Measurements from ENCODE around the gene MIF. TPM values are rescaled to one million over a fixed set of nuclear protein-coding genes. Genes with fewer than 3 reads are reported as not detected.

MIF gene
- total and polyA plus RNA-seq, 2 donors (not counting 1 experiment from before 2014, with no cell fraction given) = 97.3 to 283 TPM

GRCh38 chr22:23878219-23878618 lies 16.0 kb upstream of the MIF start:
- H3K36me3 ChIP-seq (ENCODE audit: control insufficient read depth, insufficient read depth, low read length) = no peaks in the 10 kb centered on the region
- H3K9me3 ChIP-seq (ENCODE audit: control insufficient read depth, insufficient read depth, low read depth, low read length) = no peaks in the 10 kb centered on the region
- no peak overlapping the region for H3K4me3 ChIP-seq (replicated peaks in 1 of 4; ENCODE audit: control extremely low read depth in 1 of 4, insufficient read depth in 1 of 4, low read depth in 3 of 4, low read length in 4 of 4)
- H3K4me1 ChIP-seq (ENCODE audit: control insufficient read depth, extremely low read depth, insufficient read depth, low read length) = no peaks in the 10 kb centered on the region
- TF ChIP-seq, protein P1, sequence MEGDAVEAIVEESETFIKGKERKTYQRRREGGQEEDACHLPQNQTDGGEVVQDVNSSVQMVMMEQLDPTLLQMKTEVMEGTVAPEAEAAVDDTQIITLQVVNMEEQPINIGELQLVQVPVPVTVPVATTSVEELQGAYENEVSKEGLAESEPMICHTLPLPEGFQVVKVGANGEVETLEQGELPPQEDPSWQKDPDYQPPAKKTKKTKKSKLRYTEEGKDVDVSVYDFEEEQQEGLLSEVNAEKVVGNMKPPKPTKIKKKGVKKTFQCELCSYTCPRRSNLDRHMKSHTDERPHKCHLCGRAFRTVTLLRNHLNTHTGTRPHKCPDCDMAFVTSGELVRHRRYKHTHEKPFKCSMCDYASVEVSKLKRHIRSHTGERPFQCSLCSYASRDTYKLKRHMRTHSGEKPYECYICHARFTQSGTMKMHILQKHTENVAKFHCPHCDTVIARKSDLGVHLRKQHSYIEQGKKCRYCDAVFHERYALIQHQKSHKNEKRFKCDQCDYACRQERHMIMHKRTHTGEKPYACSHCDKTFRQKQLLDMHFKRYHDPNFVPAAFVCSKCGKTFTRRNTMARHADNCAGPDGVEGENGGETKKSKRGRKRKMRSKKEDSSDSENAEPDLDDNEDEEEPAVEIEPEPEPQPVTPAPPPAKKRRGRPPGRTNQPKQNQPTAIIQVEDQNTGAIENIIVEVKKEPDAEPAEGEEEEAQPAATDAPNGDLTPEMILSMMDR (conservative IDR thresholded peaks at IDR 0.05 in 1 of 2, IDR thresholded peaks at IDR 0.05 in 1 of 2; ENCODE audit: low read depth in 1 of 2, low read length in 2 of 2) = no peak
- TF ChIP-seq EZH2 (IDR thresholded peaks at IDR 0.05; ENCODE audit: low read length, missing control alignments) = no peak
- H2AFZ ChIP-seq (ENCODE audit: low read length) = no peak overlapping the region
- DNase-seq (ENCODE audit: low read depth in 2 of 2) = no peak
- H4K20me1 ChIP-seq (ENCODE audit: control insufficient read depth, extremely low read depth, insufficient read depth, low read length) = no peaks in the 10 kb centered on the region
- H3K79me2 ChIP-seq (ENCODE audit: control insufficient read depth, insufficient read depth, low read length) = no peaks in the 10 kb centered on the region
- H3K27ac ChIP-seq (ENCODE audit: insufficient read depth, low read length) = no peak overlapping the region
- no peak overlapping the region for H3K9ac ChIP-seq (ENCODE audit: insufficient read depth, low read length)
- no peak overlapping the region for H3K4me2 ChIP-seq (ENCODE audit: extremely low read depth, insufficient read depth, low read length)
- no peaks in the 10 kb centered on the region for H3K27me3 ChIP-seq (ENCODE audit: control insufficient read depth, insufficient read depth, low read length)

GRCh38 chr22:23882370-23882769 lies 11.8 kb upstream of the MIF start:
- Histone ChIP-seq H3K9ac (ENCODE audit: insufficient read depth, low read length) (no peak overlapping the region), H3K79me2 (ENCODE audit: control insufficient read depth, insufficient read depth, low read length) (no peaks in the 10 kb centered on the region), H3K36me3 (ENCODE audit: control insufficient read depth, insufficient read depth, low read length) (no peaks in the 10 kb centered on the region), H3K9me3 (ENCODE audit: control insufficient read depth, insufficient read depth, low read depth, low read length) (no peaks in the 10 kb centered on the region), H3K4me1 (ENCODE audit: control insufficient read depth, extremely low read depth, insufficient read depth, low read length) (no peaks in the 10 kb centered on the region), H2AFZ (ENCODE audit: low read length) (no peak overlapping the region), H3K4me3 (replicated peaks in 1 of 4; ENCODE audit: control extremely low read depth in 1 of 4, insufficient read depth in 1 of 4, low read depth in 3 of 4, low read length in 4 of 4) (no peak overlapping the region), H3K27me3 (ENCODE audit: control insufficient read depth, insufficient read depth, low read length) (no peaks in the 10 kb centered on the region), H4K20me1 (ENCODE audit: control insufficient read depth, extremely low read depth, insufficient read depth, low read length) (no peaks in the 10 kb centered on the region), H3K4me2 (ENCODE audit: extremely low read depth, insufficient read depth, low read length) (no peak overlapping the region), H3K27ac (ENCODE audit: insufficient read depth, low read length) (no peak overlapping the region)
- TF ChIP-seq, protein P1 (conservative IDR thresholded peaks at IDR 0.05 in 1 of 2, IDR thresholded peaks at IDR 0.05 in 1 of 2; ENCODE audit: low read depth in 1 of 2, low read length in 2 of 2) = no peak
- no peak for TF ChIP-seq EZH2 (IDR thresholded peaks at IDR 0.05; ENCODE audit: low read length, missing control alignments)
- no peak for DNase-seq (ENCODE audit: low read depth in 2 of 2)

DNA sequence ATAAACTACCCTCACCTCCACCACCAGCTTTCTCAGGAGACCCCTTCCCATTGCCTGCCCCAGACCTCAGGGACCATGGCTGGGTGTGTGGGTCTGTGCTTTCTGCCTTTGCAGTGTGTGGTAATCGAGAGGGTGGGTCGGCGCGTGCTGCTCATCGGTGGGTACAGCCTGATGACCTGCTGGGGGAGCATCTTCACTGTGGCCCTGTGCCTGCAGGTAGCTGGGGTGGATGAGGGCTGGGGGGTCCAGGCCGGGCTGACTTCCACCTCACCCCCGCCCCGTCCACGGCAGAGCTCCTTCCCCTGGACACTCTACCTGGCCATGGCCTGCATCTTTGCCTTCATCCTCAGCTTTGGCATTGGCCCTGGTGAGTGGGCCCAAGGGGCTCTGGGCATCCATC lies 10.5 kb upstream of the MIF start:
- Histone ChIP-seq H3K27me3 (ENCODE audit: control insufficient read depth, insufficient read depth, low read length) (no peaks in the 10 kb centered on the region), H3K4me2 (ENCODE audit: extremely low read depth, insufficient read depth, low read length) (no peak overlapping the region), H3K27ac (ENCODE audit: insufficient read depth, low read length) (no peak overlapping the region), H3K4me1 (ENCODE audit: control insufficient read depth, extremely low read depth, insufficient read depth, low read length) (peaks cover 3% of the 10 kb centered on the region), H3K9me3 (ENCODE audit: control insufficient read depth, insufficient read depth, low read depth, low read length) (no peaks in the 10 kb centered on the region), H4K20me1 (ENCODE audit: control insufficient read depth, extremely low read depth, insufficient read depth, low read length) (no peaks in the 10 kb centered on the region), H3K9ac (ENCODE audit: insufficient read depth, low read length) (no peak overlapping the region), H2AFZ (ENCODE audit: low read length) (no peak overlapping the region), H3K79me2 (ENCODE audit: control insufficient read depth, insufficient read depth, low read length) (no peaks in the 10 kb centered on the region), H3K36me3 (ENCODE audit: control insufficient read depth, insufficient read depth, low read length) (no peaks in the 10 kb centered on the region), H3K4me3 (replicated peaks in 1 of 4; ENCODE audit: control extremely low read depth in 1 of 4, insufficient read depth in 1 of 4, low read depth in 3 of 4, low read length in 4 of 4) (no peak overlapping the region)
- TF ChIP-seq EZH2 (IDR thresholded peaks at IDR 0.05; ENCODE audit: low read length, missing control alignments) = no peak
- TF ChIP-seq, protein P1 (conservative IDR thresholded peaks at IDR 0.05 in 1 of 2, IDR thresholded peaks at IDR 0.05 in 1 of 2; ENCODE audit: low read depth in 1 of 2, low read length in 2 of 2) = no peak
- no peak for DNase-seq (ENCODE audit: low read depth in 2 of 2)

Data from fibroblast of lung (primary cell).